ENCODE results near the gene PSMC6.
"Not testable (repeated sequence)": the region's sequence is repeated elsewhere in the genome, so short reads cannot be mapped to it uniquely, and the experiment has no call there.

The PSMC6 gene

DNA sequence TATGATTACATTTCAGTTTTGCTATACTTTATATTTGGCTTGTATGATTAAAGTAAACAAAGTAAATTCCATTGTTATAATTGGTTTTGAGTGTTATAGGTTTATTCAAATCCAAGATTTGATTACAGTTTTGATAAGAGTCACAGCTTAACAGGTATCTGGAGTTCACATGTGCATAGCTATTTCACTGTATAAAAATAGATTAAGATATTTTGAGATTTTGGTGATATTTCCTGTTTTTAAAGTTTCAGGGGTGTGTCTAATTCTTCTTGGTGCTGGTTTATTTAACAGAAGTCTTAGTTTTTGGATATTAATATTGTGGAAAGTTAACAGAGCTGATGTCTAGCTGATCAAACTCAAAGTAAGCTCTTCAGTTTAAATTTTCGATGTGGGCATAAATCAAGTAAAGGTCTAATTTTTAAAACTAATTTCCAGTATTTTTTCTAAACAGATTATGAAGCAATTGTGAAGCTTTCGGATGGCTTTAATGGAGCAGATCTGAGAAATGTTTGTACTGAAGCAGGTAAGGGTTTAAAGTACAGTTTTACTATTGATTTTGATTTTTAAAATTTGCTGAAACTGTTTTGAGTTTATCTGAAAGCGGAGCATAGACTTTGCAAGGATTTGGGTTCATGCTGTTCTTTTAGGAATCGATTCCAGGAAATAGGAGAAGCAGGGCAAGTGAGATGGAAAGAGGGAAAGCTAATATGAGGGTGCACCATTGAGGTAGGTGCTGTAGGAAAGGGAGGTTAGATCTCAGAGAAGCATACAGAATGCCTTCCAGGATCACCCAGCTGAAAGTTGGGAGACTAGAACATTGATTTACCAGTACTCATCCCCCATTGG is 16.7 kb downstream of the PSMC6 start:
- DNase-seq (ENCODE audit: low spot score) = no peak

GRCh38 chr14:52724360-52724644 is 17.3 kb downstream of the PSMC6 start:
- no peak for DNase-seq (ENCODE audit: low spot score)

GRCh38 chr14:52727509-52727908 is 20.5 kb downstream of the PSMC6 start:
- not testable (repeated sequence) for DNase-seq (ENCODE audit: low spot score)

DNA sequence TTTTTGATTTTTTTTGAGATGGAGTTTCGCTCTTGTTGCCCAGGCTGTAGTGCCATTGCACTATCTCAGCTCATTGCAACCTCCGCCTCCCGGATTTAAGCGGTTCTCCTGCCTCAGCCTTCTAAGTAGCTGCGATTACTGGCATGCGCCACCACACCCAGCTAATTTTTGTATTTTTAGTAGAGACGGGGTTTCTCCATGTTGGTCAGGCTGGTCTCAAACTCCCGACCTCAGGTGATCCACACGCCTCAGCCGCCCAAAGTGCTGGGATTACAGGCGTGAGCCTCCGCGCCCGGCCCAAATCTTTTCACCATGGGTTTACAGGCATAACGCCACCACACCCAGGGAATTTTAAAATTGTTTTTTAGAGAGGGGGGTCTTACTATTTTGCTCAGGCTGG is 22.0 kb downstream of the PSMC6 start:
- not testable (repeated sequence) for DNase-seq (ENCODE audit: low spot score)

DNA sequence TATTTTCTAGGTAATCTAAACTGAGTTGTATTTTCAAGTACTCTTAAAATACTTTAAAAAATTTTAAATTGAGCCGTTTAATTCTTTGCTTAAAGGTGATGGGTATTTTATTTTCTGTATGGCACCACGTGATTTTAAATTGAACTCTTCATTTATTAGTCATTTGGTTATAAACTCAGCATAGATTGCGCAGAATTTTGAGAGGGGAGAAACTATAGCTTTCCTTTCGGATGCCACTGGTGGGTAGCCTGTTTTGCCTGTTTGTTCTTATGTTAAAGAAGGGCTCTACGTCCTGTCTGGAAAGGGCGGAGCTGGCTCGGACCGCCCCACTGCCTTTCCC is 22.6 kb downstream of the PSMC6 start:
- no peak for DNase-seq (ENCODE audit: low spot score)

DNA sequence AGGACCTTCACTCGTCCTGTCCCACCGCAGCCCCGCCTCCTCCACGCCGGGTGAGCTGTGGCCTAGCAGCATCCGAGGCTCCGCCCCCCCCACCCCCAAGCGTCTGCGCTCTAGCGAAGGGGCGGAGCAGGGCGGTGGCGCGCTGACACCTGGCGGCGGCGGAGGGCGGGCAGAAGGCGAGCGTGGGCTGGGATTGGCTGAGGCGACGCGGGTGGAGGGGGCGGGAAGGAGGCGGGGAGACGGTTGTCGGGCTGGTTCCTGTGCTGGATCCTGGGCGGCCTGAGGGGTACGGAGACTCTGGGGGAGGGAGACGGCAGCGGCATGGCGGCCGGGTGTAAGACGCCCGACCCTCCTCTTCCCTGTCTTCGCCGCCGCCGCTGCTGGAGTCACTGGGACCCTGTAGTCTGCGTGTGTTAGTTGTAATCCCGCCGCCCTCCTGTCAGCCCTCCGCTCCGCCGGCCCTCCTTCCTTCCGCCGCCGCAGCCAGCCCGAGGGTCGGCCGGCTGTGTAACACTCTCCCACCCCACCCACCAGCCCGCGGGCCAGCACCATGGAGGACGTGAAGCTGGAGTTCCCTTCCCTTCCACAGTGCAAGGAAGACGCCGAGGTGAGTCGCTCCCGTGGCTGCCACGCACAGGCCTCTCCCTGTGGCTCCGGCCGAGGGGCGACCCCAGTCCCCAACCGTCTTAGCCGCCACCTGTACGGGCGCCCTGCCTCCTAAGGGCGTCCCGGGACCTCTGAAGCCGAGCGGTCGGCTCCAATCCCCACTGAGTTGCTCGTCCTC is 23.1 kb downstream of the PSMC6 start, which contains the start of gene STYX:
Gene STYX (plus strand): TSS at position 242 of the 784 bp plus-strand sequence. CDS start 309 bp downstream, at position 551.
- peak; percentile 98 for DNase-seq (ENCODE audit: low spot score)

DNA sequence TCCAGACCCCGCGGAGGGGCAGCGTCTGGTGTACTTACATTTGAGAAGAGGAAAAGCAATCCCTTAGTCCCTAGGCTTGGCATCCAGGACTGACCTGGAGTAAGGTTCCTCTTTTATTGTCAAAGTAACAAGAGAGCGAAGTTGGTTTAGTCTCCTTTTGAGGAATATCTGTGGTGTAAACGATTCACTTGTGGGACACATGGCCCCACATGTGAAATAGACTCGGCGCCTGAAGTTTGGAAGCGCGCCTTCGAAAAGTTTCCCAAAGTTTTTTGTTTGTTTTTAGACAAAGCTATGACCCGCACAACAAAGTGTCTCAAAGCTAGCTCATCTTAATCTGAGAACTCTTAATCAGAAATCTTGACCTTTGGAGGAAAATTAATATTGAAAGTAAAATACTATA is 23.7 kb downstream of the PSMC6 start:
- no peak for DNase-seq (ENCODE audit: low spot score)

DNA sequence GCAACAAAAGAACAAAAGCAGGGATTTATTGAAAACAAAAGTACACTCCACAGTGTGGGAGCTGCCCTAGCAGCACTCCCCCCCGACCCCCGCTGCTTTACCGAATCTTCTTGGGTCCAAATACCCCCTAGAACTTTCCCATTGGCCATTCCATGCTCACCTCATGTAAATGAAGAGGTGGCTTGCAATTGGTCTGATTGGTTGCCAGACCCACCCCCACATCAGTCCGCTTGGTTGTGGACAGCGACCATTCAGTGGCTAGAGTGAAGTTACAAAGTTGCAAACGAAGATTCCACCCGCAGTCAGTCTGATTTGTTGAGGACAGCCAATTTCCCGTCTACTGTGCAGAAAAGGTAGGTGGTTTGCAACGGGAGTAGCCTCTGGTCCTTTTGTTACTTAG is 26.8 kb downstream of the PSMC6 start:
- no peak for DNase-seq (ENCODE audit: low spot score)

DNA sequence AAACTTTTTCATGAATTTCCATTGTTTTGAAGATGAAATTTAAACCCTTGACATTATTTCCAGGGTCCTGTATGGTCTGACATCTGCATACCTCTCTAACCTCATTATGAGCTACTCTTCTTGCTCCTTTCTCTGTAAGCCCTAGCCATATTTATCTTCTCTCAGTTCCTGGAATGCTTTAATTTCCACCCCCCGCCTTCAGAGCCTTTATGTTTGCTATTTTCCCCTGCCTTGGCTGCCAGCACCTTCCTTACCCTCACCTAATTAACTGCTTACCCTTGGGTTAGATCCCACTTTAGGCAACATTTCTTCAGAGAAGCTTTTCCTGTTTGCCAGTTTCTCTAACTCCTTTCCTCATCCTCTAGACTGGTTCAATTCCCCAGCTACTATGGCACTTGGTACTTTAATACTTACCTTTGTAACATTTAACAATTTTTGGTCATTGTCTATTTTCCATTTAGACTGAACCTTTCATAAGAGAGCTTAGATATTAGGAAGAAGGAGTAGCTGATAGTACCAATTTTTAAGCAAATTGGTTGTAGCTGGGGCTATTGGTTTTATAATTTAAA is 29.0 kb downstream of the PSMC6 start:
- no peak for DNase-seq (ENCODE audit: low spot score)

GRCh38 chr14:52738409-52738808 is 31.4 kb downstream of the PSMC6 start:
- no peak for DNase-seq (ENCODE audit: low spot score)

GRCh38 chr14:52740751-52741150 is 33.8 kb downstream of the PSMC6 start:
- DNase-seq (ENCODE audit: low spot score) = no peak

GRCh38 chr14:52741865-52742264 is 34.9 kb downstream of the PSMC6 start:
- DNase-seq (ENCODE audit: low spot score) = no peak

DNA sequence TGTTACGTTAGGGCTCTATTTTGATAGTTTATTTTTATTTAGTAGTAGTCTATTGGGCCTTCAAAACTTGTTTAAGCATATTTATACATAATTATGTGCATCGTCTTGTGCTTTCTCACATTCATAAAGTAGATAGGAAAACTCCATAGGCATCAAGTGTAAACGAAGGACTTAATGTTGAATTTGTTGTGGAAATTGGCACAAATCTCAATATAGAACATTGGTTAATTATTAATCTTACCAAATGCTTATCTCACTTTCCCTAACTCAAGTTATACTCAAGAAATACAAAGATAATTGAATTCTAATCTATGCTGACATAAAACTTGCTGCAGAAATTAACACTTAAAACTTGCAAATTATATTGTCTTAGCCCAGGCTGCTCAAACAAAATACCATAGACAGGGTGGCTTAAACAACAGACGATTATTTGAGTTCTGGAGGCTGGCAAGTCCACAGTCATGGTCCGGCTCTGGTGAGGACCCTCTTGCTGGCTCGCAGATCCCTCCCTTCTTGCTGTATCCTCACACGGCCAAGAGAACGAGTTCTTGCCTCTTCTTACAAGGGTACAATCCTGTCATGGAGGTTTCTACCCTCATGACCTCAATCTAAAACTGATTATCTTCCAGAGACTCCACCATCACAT is 41.8 kb downstream of the PSMC6 start:
- DNase-seq (ENCODE audit: low spot score) = no peak

DNA sequence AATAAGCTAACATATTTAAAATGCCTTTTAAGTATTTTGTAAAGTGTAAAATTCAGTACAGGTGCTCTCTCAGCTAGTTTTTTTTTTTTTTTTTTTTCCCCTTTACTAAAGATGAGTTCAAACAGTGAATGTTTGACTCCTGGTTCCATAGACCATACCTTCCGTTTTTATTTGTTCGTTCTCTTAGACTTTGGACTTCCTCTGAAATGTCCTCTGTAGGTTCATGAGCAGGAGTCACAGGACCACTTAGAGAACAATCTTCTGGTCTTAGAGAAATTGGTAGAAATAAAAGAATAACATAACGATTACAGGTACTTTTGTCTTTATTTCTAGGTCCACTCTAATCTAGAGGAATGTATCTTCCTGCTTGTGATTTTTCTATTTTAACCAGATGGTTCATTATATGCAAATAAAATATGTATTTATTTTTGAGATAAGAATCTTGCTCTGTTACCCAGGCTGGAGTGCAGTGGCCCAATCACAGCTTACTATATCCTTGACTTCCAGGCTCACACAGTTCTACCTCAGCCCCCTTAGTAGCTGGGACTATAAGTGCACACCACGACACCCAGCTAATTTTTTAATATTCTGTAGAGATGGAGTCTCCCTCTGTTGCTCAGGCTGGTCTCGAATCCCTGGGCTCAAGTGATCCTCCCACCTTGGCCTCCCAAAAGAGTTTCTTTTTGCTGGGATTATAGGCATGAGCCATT is 48.8 kb downstream of the PSMC6 start:
- no peak for DNase-seq (ENCODE audit: low spot score)

DNA sequence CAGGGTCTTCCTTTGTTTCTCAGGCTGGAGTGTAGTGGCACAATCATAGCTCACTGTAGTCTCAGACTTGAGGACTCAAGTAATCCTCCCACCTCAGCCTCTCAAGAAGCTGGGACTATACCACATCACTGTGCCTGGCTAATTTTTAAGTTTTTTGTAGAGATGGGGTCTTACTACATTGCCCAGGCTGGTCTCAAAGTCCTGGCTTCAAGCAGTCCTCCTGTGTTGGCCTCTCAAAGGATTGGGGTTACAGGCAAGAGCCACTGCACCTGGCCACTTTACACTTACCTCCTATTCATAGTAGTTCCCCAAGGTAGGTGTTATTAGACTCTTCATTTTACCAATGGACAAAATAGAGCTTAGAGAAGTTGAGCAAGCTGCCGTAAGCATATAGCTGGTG is 52.1 kb downstream of the PSMC6 start:
- no peak for DNase-seq (ENCODE audit: low spot score)

DNA sequence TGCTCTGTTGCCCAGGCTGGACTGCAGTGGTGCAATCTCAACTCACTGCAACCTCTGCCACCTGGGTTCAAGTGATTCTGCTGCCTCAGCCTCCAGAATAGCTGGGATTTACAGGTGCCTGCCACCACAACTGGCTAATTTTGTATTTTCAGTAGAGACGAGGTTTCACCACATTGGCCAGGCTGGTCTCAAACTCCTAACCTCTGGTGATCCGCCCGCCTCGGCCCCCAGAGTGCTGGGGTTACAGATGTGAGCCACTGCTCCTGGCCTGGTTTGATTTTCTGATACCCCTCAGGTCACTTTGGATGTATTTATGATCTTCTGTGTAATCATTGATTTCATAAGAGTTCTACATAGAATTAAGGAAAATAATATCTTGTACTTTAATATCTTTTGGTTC is 55.9 kb downstream of the PSMC6 start:
- DNase-seq (ENCODE audit: low spot score) = not testable (repeated sequence)

DNA sequence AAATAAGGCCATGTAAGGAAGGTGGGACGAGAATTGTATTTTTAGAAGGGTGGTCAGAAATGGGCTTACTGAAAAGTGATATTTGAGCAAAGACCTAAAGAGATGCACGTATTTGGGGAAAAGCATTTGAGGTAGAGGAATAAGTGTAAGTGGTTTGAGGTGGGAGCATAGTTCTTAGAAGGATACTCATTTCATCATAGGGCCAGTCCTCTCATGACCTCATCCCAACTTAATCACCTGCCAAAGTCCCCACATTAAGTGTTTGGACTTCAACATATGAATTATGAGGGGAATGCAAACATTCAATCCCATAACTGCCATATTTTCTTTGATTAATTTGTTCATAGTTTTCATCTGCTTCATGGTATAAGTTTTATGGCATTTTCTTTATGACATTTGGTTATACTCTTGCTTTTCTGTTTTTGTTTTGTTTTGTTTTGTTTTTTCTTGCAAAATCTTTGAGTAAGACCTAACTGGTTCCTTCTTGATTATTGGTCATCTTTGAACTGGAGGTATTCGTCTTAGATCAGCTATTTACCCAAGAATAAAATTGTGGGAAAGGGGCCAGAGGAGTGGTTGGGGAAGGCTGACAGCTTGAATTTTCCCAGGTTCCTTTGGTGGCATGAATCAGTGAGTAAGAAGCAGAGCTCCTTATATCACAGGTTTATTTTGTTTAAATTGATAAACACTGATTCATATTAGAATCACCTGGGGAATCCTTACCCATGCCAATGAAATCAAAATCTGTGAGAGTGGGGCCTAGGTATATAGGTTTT is 60.2 kb downstream of the PSMC6 start:
- no peak for DNase-seq (ENCODE audit: low spot score)

GRCh38 chr14:52769887-52770286 is 62.9 kb downstream of the PSMC6 start:
- DNase-seq (ENCODE audit: low spot score) = no peak

DNA sequence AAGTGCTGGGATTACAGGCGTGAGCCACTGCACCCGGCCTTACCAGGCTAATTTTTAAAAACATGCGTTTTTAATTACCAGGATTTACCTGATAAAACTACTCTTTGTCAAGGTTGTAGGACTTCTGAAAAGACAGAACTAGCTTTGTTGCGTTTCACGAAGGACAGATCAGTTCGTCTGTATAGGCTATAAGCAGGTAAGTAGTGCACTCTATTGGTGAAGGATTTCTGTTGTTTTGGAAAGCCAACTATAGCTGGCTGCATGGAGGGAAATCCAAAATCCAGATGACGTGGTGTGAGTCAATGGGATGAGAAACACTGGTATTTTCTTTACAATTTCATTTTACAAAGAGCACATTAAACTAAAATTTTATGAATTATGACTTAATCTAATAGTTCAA is 69.8 kb downstream of the PSMC6 start:
- DNase-seq (ENCODE audit: low spot score) = peak; percentile 43

Data from cerebellar cortex (tissue), 1 donor.